SK-N-SH (cell line): Measurements from ENCODE around the gene PXDN.

Source experiments
- CHD2 ChIP-seq: fragments of 150-350 bp; IDR thresholded peaks from 2 replicates; pipeline ENCODE4 v1.6.1; 2018; ENCODE audit warnings: low read length; ENCODE audit not compliant: partially characterized antibody
- CTCF ChIP-seq: fragments of 200-600 bp; sonication (generic); IDR thresholded peaks from 2 replicates; pipeline ENCODE4 v1.6.1; 2017; ENCODE audit warnings: antibody characterized with exemption, mild to moderate bottlenecking, moderate library complexity
- FOSL2 ChIP-seq: IDR thresholded peaks from 2 replicates; pipeline ENCODE4 v1.4.0; 2012; ENCODE audit warnings: low read depth, mild to moderate bottlenecking, moderate library complexity, borderline replicate concordance
- GABPA ChIP-seq: IDR thresholded peaks from 2 replicates; pipeline ENCODE4 v1.4.0; 2012; ENCODE audit warnings: low read depth, mild to moderate bottlenecking
- GATA2 ChIP-seq: sonication (generic); formaldehyde crosslinking; IDR thresholded peaks from 2 replicates; pipeline ENCODE4 v1.5.0; 2020; ENCODE audit warnings: mild to moderate bottlenecking, missing genetic modification reagents
- IRF3 ChIP-seq: fragments of 150-350 bp; IDR thresholded peaks from 2 replicates; pipeline ENCODE4 v1.6.1; 2016; ENCODE audit warnings: mild to moderate bottlenecking, low read depth, low read length
- JUND ChIP-seq: IDR thresholded peaks from 2 replicates; pipeline ENCODE4 v1.4.0; 2012
- MXI1 ChIP-seq: IDR thresholded peaks from 2 replicates; pipeline ENCODE4 v1.6.1; 2012; ENCODE audit warnings: mild to moderate bottlenecking, low read depth, low read length, improper control_type of control experiment
- POLR2AphosphoS5 ChIP-seq: IDR thresholded peaks from 2 replicates; pipeline ENCODE4 v1.6.1; 2012; ENCODE audit warnings: low read depth, low read length
- RAD21 ChIP-seq: IDR thresholded peaks from 2 replicates; pipeline ENCODE4 v1.6.1; 2012; ENCODE audit warnings: mild to moderate bottlenecking, low read length
- REST ChIP-seq: IDR thresholded peaks from 2 replicates; pipeline ENCODE4 v1.6.1; 2012; ENCODE audit warnings: mild to moderate bottlenecking, low read depth, low read length, moderate library complexity
- USF1 ChIP-seq: IDR thresholded peaks from 2 replicates; pipeline ENCODE4 v1.4.0; 2012; ENCODE audit warnings: low read depth, borderline replicate concordance
- USF2 ChIP-seq: fragments of 150-350 bp; IDR thresholded peaks from 2 replicates; pipeline ENCODE4 v1.6.1; 2017; ENCODE audit warnings: antibody characterized with exemption, low read length, low read depth, borderline replicate concordance

- TF ChIP-seq CTCF (no peak), CHD2 (no peak), JUND (no peak), REST (no peak), POLR2AphosphoS5 (no peak), IRF3 (no peak), GATA2 (CRISPR knock-in tag) (no peak), USF1 (no peak), USF2 (no peak), FOSL2 (no peak), GABPA (no peak), MXI1 (no peak), RAD21 (no peak)
These were observed 69.4 kb downstream of the PXDN start for GRCh38 chr2:1674766-1675397.
